Naive B cell (primary cell): ENCODE measurements around the gene DMXL1. TPM values are rescaled to one million over a fixed set of nuclear protein-coding genes. Genes with fewer than 3 reads are reported as not detected.

Experiments used
- ATAC-seq, 2 donors: fragments of 150-1000 bp; cut with Tn5 transposase; 2 replicates each; pipeline ENCODE4 v1.10.0; 2021; ENCODE audit warnings: low read depth in 2 of 2, mild to moderate bottlenecking in 2 of 2, moderate library complexity in 2 of 2
- DNase-seq: peaks from one replicate; pipeline ENCODE4 v3.0.0; 2022
- H3K27ac Mint-ChIP-seq, 6 donors: one replicate each; pipeline ENCODE4 v1.8.0; 2020 to 2022; ENCODE audit warnings: mild to moderate bottlenecking in 6 of 6, mixed read lengths in 6 of 6, moderate library complexity in 5 of 6, inconsistent platforms in 2 of 6
- H3K27me3 Mint-ChIP-seq, 3 donors: one replicate each; pipeline ENCODE4 v1.8.0; 2021 to 2022; ENCODE audit warnings: mixed read lengths in 3 of 3, mild to moderate bottlenecking in 1 of 3
- H3K36me3 Mint-ChIP-seq, 2 donors: one replicate each; pipeline ENCODE4 v1.8.0; 2020 to 2022; ENCODE audit warnings: mixed read lengths in 2 of 2, inconsistent platforms in 1 of 2, mild to moderate bottlenecking in 1 of 2
- H3K4me1 Mint-ChIP-seq, 3 donors: one replicate each; pipeline ENCODE4 v1.8.0; 2020 to 2022; ENCODE audit warnings: mixed read lengths in 3 of 3, inconsistent platforms in 1 of 3, mild to moderate bottlenecking in 1 of 3, moderate library complexity in 1 of 3
- H3K4me3 Mint-ChIP-seq, 8 donors: one replicate each; pipeline ENCODE4 v1.8.0; 2020 to 2022; ENCODE audit warnings: mild to moderate bottlenecking in 8 of 8, mixed read lengths in 8 of 8, moderate library complexity in 8 of 8, inconsistent platforms in 2 of 8
- H3K9me3 Mint-ChIP-seq, 7 donors: one replicate each; pipeline ENCODE4 v1.8.0; 2020 to 2022; ENCODE audit warnings: mixed read lengths in 7 of 7, mild to moderate bottlenecking in 5 of 7, inconsistent platforms in 2 of 7, moderate library complexity in 1 of 7
- polyA plus RNA-seq, 6 donors: library from polyadenylated mRNA; unstranded; fragments of 300-500 nt; fragmentation: Illumina TruSeq; gene quantifications; one replicate each; pipeline ENCODE4 v1.2.3, GENCODE V29; 2021; ENCODE audit warnings: low read depth in 6 of 6

The DMXL1 gene
- polyA plus RNA-seq, 6 donors from 2014 or later = 52.7 to 78.5 (median 69.0) TPM

DNA sequence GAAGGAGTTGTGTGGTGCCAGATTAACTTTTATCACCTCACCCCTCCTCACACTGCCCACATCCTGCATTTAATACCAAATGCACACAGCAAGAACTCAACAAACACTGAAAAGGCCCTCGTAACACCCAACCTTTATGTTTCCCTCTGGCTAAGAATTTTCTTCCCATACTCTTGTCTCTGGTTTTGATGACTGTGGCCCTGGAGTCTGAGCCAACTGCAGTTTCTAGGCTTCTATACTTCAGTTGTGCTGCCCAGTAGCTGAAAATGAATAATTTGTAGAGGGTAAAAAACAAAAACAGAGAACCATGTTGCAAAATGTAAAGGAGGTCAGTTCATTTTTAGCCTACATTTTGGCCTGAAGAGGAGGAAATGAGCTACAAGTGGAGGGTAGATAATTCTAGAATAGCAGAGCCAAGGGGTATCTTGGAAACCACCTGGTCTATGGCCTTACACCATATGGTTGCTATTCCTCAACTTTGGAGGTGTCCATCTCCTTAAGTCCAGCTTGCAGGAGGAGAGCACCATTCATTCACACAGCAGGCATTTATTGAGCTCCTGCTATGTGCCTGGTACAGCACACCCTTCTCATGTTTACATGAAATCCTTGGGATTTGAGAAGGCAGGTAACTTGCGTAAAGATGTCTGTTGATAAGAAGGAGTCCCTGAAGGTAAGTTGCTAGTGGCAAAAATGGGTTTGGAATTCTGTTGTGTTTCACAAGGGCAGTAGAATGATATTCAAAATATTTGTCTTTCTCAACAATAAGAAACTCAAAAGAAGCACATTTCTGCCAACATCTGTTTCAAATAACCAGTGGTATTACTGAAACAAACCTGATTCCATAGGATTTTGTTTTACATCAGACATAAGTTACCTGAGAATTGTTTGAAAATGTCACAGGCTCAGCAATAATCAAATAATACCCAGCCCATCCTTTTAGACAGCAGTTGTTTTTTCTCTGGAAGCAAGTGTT lies 201.2 kb downstream of the DMXL1 start:
- peak overlapping the region; percentile 7 to 99 (median 94) for H3K4me3 Mint-ChIP-seq
- H3K27ac Mint-ChIP-seq = peak overlapping the region; percentile 82 to 97 (median 91)
- no peak for DNase-seq
- H3K36me3 Mint-ChIP-seq = peaks cover 0 to 5% of the 10 kb centered on the region in 2 donors
- no peaks in the 10 kb centered on the region for H3K27me3 Mint-ChIP-seq
- ATAC-seq = no peak
- H3K9me3 Mint-ChIP-seq = no peaks in the 10 kb centered on the region
- H3K4me1 Mint-ChIP-seq = peaks cover 73 to 91% (median 88%) of the 10 kb centered on the region in 3 donors

DNA sequence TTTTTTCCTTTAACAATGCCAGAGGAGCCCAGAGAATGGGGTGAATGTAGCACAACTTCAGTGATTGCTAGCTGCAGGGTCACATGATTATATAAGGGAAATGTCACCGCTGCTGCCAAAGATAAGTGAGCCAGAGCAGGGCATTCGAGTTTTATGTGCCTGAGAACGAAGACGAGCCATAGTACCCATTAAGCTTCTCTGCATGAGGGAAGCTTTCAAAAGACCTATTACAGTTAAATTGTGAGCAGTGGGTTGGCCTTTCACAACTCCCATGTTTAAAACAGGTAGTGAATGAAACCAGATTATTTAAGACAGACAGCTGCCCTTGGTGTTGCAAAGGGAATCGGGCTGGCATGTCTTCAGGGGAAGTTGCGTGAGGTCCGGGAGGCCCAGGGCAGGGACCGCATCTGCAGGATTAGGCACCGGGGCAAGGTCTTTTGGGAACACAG lies 202.5 kb downstream of the DMXL1 start:
- Mint-ChIP-seq H3K27me3 (no peaks in the 10 kb centered on the region), H3K4me3 (peak overlapping the region; percentile 73 to 90 (median 86)), H3K9me3 (no peaks in the 10 kb centered on the region), H3K36me3 (peaks cover 0 to 5% of the 10 kb centered on the region in 2 donors), H3K4me1 (peaks cover 78 to 92% (median 91%) of the 10 kb centered on the region in 3 donors), H3K27ac (peak overlapping the region; percentile 87 to 97 (median 96))
- ATAC-seq = no peak
- no peak for DNase-seq

GRCh38 chr5:119274030-119274766 lies 203.3 kb downstream of the DMXL1 start:
- peak overlapping the region; percentile 73 to 90 (median 86) for H3K4me3 Mint-ChIP-seq
- H3K27me3 Mint-ChIP-seq = no peaks in the 10 kb centered on the region
- no peaks in the 10 kb centered on the region for H3K9me3 Mint-ChIP-seq
- peak overlapping the region; percentile 94 to 97 (median 96) for H3K27ac Mint-ChIP-seq
- H3K4me1 Mint-ChIP-seq = peaks cover 81 to 99% (median 98%) of the 10 kb centered on the region in 3 donors
- no peak for ATAC-seq
- no peak for DNase-seq
- H3K36me3 Mint-ChIP-seq = peaks cover 0 to 2% of the 10 kb centered on the region in 2 donors

DNA sequence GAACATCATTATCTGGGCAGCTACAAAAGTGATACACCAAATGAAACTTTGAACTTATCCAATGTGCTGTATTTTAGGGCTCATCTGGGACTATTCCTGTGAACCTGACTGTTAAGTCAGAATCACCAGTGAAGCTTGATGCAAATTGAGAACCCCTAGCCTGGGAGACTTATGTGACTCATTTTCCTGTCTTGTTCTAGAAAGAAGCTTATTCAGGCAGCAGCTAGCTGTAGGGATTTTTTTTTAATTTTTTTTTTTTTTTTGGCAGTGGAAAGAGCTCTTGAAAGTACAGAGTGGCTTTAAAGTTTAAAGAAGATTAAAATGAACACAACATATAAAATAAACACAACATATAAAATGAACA lies 203.9 kb downstream of the DMXL1 start:
- DNase-seq = no peak
- Mint-ChIP-seq H3K27ac (peak overlapping the region; percentile 94 to 97 (median 96)), H3K4me3 (peak overlapping the region; percentile 73 to 90 (median 83)), H3K27me3 (no peaks in the 10 kb centered on the region), H3K4me1 (peaks cover 80 to 97% (median 97%) of the 10 kb centered on the region in 3 donors), H3K36me3 (no peaks in the 10 kb centered on the region), H3K9me3 (no peaks in the 10 kb centered on the region)
- no peak for ATAC-seq

DNA sequence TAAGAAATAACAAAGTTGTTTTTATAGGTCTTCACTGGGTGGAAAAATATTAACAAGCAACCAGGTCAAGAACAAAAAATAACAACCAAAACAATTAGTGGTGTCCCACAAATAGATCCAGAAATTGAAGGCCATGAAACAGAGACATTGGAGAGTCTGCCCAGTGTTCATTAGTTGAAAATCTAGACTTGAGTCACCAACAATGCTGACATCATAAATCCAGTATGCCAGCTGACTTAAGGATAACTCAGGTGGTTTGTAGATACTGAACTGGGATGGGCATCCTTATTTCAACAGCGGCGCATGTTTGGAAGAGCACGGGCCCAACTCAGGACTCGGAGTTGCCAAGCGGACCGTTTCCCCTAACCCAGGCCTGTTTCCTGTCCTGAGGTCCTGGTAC lies 204.3 kb downstream of the DMXL1 start:
- Mint-ChIP-seq H3K36me3 (no peaks in the 10 kb centered on the region), H3K9me3 (no peaks in the 10 kb centered on the region)

DNA sequence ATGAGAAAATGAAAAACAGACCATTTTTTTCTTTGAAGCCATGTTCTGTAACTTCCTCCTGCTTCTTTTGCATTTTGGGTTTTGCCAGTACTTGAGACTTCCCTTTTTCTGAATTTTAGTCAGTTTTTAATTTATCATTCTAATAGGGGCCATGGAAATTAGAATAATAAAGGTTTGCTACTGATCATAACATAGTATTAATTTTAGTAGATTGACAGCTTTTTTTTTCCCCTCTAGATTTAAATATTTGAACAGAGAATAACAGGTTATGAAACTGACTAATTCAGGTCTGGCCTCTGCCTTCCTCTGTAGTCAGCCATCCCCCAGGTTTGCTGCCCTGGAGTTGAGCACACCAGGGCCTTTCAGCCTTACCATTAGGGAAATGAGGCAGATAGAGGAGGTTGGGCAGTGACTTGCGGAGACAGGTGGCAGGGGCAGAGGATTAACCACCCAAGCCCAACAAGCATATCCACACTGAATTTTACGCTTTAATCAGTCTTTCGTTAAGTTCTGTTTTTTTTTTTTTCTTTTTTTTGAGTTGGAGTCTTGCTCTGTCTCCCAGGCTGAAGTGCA lies 204.8 kb downstream of the DMXL1 start:
- H3K36me3 Mint-ChIP-seq = no peaks in the 10 kb centered on the region
- H3K4me3 Mint-ChIP-seq = peak overlapping the region; percentile 73 to 90 (median 86)
- H3K4me1 Mint-ChIP-seq = peaks cover 82 to 97% (median 95%) of the 10 kb centered on the region in 3 donors
- H3K27me3 Mint-ChIP-seq = no peaks in the 10 kb centered on the region
- ATAC-seq = peak; percentile 90
- H3K27ac Mint-ChIP-seq = peak overlapping the region; percentile 94 to 97 (median 96)
- DNase-seq = peak; percentile 83
- no peaks in the 10 kb centered on the region for H3K9me3 Mint-ChIP-seq

More for the DNA sequence above, 204.3 kb downstream of the DMXL1 start:
- Mint-ChIP-seq H3K27ac (peak overlapping the region; percentile 94 to 97 (median 96)), H3K27me3 (no peaks in the 10 kb centered on the region), H3K4me3 (peak overlapping the region; percentile 73 to 90 (median 86)), H3K4me1 (peaks cover 82 to 97% (median 95%) of the 10 kb centered on the region in 3 donors)
- DNase-seq (no peak), ATAC-seq (no peak)

DNA sequence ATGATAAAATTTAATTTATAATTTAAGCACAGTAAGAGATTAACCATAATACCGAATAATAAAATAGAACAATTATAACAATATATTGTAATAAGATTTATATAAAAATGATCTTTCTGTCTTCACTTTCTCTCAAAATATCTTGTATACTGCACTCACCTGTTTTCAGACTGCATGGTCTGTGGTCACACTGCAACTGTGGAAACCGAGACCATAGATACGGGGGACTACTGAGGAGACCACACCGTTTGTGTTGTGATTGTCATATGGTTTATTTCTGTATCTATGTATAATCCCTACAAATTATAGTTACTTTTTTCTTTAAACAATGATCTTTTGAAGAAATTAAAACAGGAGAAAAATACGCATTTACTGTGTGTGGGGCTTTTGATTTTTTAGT lies 206.1 kb downstream of the DMXL1 start:
- H3K27ac Mint-ChIP-seq = peak overlapping the region in 4 of 6 donors; percentile 67 to 94 (median 82)

DNA sequence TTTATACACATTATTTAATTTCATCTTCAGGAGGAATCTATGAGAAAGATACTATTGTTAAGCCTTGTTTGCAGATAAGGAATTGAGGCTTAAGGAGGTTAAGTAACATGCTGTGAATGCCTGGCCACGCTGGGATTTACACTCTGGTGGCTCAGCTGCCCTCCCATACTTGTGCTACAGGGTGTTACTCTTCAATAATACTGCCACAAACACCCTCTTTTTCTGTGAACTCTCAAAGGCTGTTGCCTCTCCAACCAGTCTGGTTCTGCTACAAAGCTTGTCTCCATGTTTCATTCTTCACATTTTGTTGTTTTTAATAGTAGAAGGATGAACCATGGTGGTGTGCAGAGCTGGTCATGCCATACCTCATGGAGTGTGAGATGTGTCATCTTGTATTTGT lies 208.2 kb downstream of the DMXL1 start:
- Mint-ChIP-seq H3K9me3 (no peaks in the 10 kb centered on the region), H3K36me3 (peaks cover 9% of the 10 kb centered on the region in 2 donors), H3K4me1 (peaks cover 82 to 95% (median 95%) of the 10 kb centered on the region in 3 donors), H3K4me3 (peak overlapping the region in 7 of 8 donors; percentile 41 to 87 (median 65)), H3K27ac (peak overlapping the region in 5 of 6 donors; percentile 33 to 94 (median 92)), H3K27me3 (no peaks in the 10 kb centered on the region)
- DNase-seq (no peak), ATAC-seq (no peak)

More for the DNA sequence above, 206.1 kb downstream of the DMXL1 start:
- peaks cover 82 to 95% (median 95%) of the 10 kb centered on the region in 3 donors for H3K4me1 Mint-ChIP-seq
- no peaks in the 10 kb centered on the region for H3K27me3 Mint-ChIP-seq
- no peaks in the 10 kb centered on the region for H3K36me3 Mint-ChIP-seq
- H3K9me3 Mint-ChIP-seq = no peaks in the 10 kb centered on the region
- H3K4me3 Mint-ChIP-seq = peak overlapping the region in 6 of 8 donors; percentile 42 to 80 (median 78)
- ATAC-seq (no peak), DNase-seq (no peak)

DNA sequence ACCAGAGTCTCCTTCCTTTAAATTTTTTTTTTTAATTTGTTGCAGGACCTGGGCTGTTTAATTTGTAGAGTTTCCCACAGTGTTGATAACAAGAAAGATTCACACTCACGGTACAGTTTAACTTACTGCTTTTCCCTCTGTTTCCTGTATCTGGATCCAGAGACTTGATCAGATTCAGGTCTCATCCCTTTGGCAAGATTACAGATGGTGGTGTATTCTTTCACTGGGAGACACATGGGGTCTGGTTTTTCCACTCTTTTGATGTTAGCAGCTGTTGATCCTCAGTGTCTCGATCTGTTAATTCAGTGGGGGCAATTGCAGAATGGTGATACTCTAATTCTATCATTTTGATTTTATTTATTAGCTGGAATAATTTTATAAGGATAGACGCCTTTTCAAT lies 209.5 kb downstream of the DMXL1 start:
- no peaks in the 10 kb centered on the region for H3K9me3 Mint-ChIP-seq
- H3K36me3 Mint-ChIP-seq = peaks cover 9% of the 10 kb centered on the region in 2 donors
- peak overlapping the region in 5 of 6 donors; percentile 5 to 91 (median 59) for H3K27ac Mint-ChIP-seq
- ATAC-seq = no peak
- no peaks in the 10 kb centered on the region for H3K27me3 Mint-ChIP-seq
- peaks cover 80 to 95% (median 95%) of the 10 kb centered on the region in 3 donors for H3K4me1 Mint-ChIP-seq
- no peak for DNase-seq
- peak overlapping the region in 4 of 8 donors; percentile 8 to 45 (median 25) for H3K4me3 Mint-ChIP-seq

GRCh38 chr5:119282628-119283027 lies 211.7 kb downstream of the DMXL1 start:
- H3K27me3 Mint-ChIP-seq = no peaks in the 10 kb centered on the region
- H3K27ac Mint-ChIP-seq = peak overlapping the region in 4 of 6 donors; percentile 59 to 86 (median 76)
- no peaks in the 10 kb centered on the region for H3K9me3 Mint-ChIP-seq
- H3K4me3 Mint-ChIP-seq = peak overlapping the region in 4 of 8 donors; percentile 38 to 85 (median 68)
- H3K36me3 Mint-ChIP-seq = peaks cover 9% of the 10 kb centered on the region in 2 donors
- H3K4me1 Mint-ChIP-seq = peaks cover 77 to 97% (median 91%) of the 10 kb centered on the region in 3 donors
- no peak for ATAC-seq
- DNase-seq = no peak

DNA sequence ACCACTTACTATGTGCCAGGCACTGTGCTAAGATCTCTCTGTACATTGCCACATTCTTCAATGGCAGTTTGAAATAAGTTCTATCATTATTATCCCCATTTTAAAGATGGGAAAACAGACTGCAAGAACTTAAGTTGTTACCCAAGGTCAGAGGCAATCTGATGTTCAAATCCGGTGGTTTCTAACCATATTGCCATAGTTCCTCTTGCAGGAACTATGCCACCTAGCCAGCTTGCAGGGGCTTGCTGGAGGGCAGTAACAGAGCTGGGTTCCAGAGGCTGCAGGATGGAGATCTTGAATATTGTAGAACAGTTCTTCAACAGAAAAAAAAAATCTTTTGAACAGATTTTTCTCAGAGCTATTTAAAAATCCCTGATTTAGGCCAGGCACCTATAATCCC lies 213.1 kb downstream of the DMXL1 start:
- Mint-ChIP-seq H3K27me3 (no peaks in the 10 kb centered on the region), H3K4me1 (peaks cover 74 to 97% (median 88%) of the 10 kb centered on the region in 3 donors), H3K36me3 (peaks cover 9% of the 10 kb centered on the region in 2 donors), H3K4me3 (peak overlapping the region in 7 of 8 donors; percentile 51 to 85 (median 77)), H3K27ac (peak overlapping the region; percentile 10 to 79 (median 37)), H3K9me3 (no peaks in the 10 kb centered on the region)
- DNase-seq (no peak), ATAC-seq (peak; percentile 52 to 72)

DNA sequence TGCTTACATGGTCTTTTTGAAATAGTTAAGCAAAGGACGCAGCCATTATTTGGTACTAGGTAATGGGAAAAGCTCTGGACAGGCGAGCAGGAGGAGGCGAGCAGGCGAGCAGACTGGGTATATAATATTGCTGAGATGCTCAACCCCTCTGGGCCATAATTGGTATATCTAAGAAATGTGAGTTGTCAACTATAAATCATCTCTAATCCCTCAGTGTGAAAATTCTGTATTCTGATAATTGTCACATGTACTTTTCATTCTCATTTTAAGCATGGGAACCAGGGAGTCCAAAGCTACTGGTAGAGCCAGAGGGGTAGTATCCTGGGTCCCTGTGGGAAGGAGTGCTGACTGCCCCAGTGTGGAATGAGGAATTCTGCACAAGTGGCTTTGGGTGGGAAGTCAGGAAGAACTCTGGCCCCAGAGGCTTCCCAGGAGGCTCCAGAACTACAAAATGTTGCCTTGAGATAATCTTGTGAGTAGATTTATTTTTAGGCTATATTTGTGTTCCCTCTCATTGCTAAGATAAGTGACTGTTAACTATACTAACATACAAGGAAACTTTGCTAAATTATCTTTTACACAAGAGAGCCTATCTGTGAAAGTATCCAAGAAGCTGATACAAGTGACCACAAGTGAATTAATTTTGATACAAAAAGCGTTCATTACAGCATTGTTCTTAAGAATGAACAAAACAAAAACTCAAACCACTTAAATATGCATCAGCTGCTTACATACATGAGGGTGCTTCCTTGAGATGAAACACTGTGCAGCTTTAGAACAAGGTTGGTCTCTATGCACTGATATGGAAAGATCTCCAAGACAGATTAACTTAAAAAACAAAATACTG lies 214.4 kb downstream of the DMXL1 start:
- Mint-ChIP-seq H3K27me3 (no peaks in the 10 kb centered on the region), H3K36me3 (peaks cover 10 to 12% of the 10 kb centered on the region in 2 donors), H3K4me1 (peaks cover 75 to 97% (median 92%) of the 10 kb centered on the region in 3 donors), H3K9me3 (peaks cover 0 to under 1% (median 0%) of the 10 kb centered on the region in 7 donors), H3K27ac (peak overlapping the region in 4 of 6 donors; percentile 38 to 81 (median 75)), H3K4me3 (peak overlapping the region in 6 of 8 donors; percentile 12 to 77 (median 58))
- ATAC-seq (no peak), DNase-seq (no peak)
